ENCODE data around the gene LSM4.

The LSM4 gene

DNA sequence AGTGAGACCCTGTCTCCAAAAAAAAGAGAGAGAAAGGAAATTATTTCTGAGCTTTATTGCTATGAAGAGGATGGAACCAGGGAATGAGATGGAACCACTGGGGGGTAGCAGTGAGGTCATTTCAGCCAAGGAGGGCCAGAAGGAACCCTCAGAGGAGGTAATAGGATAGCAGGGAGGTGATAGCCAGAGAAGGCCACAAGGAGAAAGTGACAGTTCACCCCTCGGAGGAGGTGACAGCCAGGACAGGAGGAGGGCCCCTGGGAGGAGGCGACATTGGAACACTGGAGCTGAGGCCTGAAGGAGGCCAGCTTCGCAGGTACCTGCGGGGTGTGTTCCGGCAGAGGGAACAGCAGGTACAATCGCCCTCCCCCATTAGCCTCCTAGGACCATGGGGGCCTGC is 16.8 kb upstream of the LSM4 start:
- Histone ChIP-seq H3K4me3 (ENCODE audit: low read depth, low read length) (no peak overlapping the region), H3K4me1 (ENCODE audit: control insufficient read depth, insufficient read depth, low read length) (no peaks in the 10 kb centered on the region), H3K9me3 (ENCODE audit: control insufficient read depth, insufficient read depth, low read depth, low read length) (no peaks in the 10 kb centered on the region), H3K27ac (ENCODE audit: extremely low read depth, low read depth, low read length) (no peak overlapping the region), H3K36me3 (ENCODE audit: control insufficient read depth in 2 of 2, insufficient read depth in 1 of 2, low read length in 2 of 2) (no peaks in the 10 kb centered on the region)
- POLR2A ChIA-PET: interaction anchor here (2.3 to 7.2 kb wide), 2 partner anchors 11 to 59 kb away, joined by 9 to 37 read pairs; partner anchors contain the start of gene JUND
- CTCF ChIA-PET: interaction anchor here (0.6 to 4.3 kb wide), 9 partner anchors 10 to 75 kb away, joined by 3 to 58 read pairs (median 6); no protein-coding TSS in a partner anchor
- TF ChIP-seq, protein P1, sequence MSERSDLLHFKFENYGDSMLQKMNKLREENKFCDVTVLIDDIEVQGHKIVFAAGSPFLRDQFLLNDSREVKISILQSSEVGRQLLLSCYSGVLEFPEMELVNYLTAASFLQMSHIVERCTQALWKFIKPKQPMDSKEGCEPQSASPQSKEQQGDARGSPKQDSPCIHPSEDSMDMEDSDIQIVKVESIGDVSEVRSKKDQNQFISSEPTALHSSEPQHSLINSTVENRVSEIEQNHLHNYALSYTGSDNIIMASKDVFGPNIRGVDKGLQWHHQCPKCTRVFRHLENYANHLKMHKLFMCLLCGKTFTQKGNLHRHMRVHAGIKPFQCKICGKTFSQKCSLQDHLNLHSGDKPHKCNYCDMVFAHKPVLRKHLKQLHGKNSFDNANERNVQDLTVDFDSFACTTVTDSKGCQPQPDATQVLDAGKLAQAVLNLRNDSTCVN (tag by site-specific recombination; optimal IDR thresholded peaks at IDR 0.05): no peak
- no peak for TF ChIP-seq ZSCAN16 (tag by site-specific recombination; IDR thresholded peaks at IDR 0.05)
- no peak for TF ChIP-seq ZNF571 (tag by site-specific recombination; IDR thresholded peaks at IDR 0.05)
- TF ChIP-seq GLIS2 (tag by site-specific recombination; IDR thresholded peaks at IDR 0.05): peak; percentile 62
- no peak for TF ChIP-seq ZNF510 (tag by site-specific recombination; IDR thresholded peaks at IDR 0.05; ENCODE audit: insufficient replicate concordance)
- no peak for TF ChIP-seq ZNF184 (tag by site-specific recombination; IDR thresholded peaks at IDR 0.05)
- TF ChIP-seq PRDM1 (tag by site-specific recombination; IDR thresholded peaks at IDR 0.05): peak; percentile 86
- no peak for TF ChIP-seq ZNF174 (tag by site-specific recombination; IDR thresholded peaks at IDR 0.05)
- TF ChIP-seq ZNF777 (tag by site-specific recombination; IDR thresholded peaks at IDR 0.05; ENCODE audit: borderline replicate concordance): no peak
- TF ChIP-seq ZNF274 (IDR thresholded peaks at IDR 0.05; ENCODE audit: low read length): no peak
- TF ChIP-seq ZNF274 (tag by site-specific recombination; IDR thresholded peaks at IDR 0.05; ENCODE audit: borderline replicate concordance): no peak
- TF ChIP-seq, protein P2, sequence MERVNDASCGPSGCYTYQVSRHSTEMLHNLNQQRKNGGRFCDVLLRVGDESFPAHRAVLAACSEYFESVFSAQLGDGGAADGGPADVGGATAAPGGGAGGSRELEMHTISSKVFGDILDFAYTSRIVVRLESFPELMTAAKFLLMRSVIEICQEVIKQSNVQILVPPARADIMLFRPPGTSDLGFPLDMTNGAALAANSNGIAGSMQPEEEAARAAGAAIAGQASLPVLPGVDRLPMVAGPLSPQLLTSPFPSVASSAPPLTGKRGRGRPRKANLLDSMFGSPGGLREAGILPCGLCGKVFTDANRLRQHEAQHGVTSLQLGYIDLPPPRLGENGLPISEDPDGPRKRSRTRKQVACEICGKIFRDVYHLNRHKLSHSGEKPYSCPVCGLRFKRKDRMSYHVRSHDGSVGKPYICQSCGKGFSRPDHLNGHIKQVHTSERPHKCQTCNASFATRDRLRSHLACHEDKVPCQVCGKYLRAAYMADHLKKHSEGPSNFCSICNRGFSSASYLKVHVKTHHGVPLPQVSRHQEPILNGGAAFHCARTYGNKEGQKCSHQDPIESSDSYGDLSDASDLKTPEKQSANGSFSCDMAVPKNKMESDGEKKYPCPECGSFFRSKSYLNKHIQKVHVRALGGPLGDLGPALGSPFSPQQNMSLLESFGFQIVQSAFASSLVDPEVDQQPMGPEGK (tag by site-specific recombination; IDR thresholded peaks at IDR 0.05): peak; percentile 52; the same call in 1 of the 2 replicates
- TF ChIP-seq, protein P3, sequence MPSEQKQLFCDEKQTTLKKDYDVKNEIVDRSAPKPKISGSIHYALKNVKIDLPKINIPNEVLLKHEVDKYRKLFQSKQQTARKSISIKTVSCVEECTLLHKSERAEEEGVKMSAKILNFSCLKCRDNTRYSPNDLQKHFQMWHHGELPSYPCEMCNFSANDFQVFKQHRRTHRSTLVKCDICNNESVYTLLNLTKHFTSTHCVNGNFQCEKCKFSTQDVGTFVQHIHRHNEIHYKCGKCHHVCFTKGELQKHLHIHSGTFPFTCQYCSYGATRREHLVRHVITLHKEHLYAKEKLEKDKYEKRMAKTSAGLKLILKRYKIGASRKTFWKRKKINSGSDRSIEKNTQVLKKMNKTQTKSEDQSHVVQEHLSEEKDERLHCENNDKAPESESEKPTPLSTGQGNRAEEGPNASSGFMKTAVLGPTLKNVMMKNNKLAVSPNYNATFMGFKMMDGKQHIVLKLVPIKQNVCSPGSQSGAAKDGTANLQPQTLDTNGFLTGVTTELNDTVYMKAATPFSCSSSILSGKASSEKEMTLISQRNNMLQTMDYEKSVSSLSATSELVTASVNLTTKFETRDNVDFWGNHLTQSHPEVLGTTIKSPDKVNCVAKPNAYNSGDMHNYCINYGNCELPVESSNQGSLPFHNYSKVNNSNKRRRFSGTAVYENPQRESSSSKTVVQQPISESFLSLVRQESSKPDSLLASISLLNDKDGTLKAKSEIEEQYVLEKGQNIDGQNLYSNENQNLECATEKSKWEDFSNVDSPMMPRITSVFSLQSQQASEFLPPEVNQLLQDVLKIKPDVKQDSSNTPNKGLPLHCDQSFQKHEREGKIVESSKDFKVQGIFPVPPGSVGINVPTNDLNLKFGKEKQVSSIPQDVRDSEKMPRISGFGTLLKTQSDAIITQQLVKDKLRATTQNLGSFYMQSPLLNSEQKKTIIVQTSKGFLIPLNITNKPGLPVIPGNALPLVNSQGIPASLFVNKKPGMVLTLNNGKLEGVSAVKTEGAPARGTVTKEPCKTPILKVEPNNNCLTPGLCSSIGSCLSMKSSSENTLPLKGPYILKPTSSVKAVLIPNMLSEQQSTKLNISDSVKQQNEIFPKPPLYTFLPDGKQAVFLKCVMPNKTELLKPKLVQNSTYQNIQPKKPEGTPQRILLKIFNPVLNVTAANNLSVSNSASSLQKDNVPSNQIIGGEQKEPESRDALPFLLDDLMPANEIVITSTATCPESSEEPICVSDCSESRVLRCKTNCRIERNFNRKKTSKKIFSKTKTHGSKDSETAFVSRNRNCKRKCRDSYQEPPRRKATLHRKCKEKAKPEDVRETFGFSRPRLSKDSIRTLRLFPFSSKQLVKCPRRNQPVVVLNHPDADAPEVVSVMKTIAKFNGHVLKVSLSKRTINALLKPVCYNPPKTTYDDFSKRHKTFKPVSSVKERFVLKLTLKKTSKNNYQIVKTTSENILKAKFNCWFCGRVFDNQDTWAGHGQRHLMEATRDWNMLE (tag by site-specific recombination; conservative IDR thresholded peaks at IDR 0.05; ENCODE audit: low read depth): no peak
- 0 out of 2 replicates have a peak, but pooled peaks have one; percentile 25 for TF ChIP-seq ZNF366 (tag by site-specific recombination; conservative IDR thresholded peaks at IDR 0.05)
- no peak for TF ChIP-seq ZNF221 (tag by site-specific recombination; IDR thresholded peaks at IDR 0.05; ENCODE audit: borderline replicate concordance)
- no peak for TF ChIP-seq ZNF292 (tag by site-specific recombination; IDR thresholded peaks at IDR 0.05; ENCODE audit: borderline replicate concordance, low read depth)
- TF ChIP-seq ZNF341 (tag by site-specific recombination; IDR thresholded peaks at IDR 0.05; ENCODE audit: low read depth): peak; percentile 60
- TF ChIP-seq ZNF202 (tag by site-specific recombination; IDR thresholded peaks at IDR 0.05; ENCODE audit: borderline replicate concordance): no peak
- TF ChIP-seq HOXC10 (CRISPR knock-in tag; IDR thresholded peaks at IDR 0.05): no peak
- no peak for TF ChIP-seq HOXD13 (CRISPR knock-in tag; IDR thresholded peaks at IDR 0.05; ENCODE audit: borderline replicate concordance)
- TF ChIP-seq SP2 (tag by site-specific recombination; IDR thresholded peaks at IDR 0.05): peak; percentile 25; the same call in 1 of the 2 replicates
- TF ChIP-seq ZNF24 (tag by site-specific recombination; IDR thresholded peaks at IDR 0.05): no peak
- peak; percentile 99 for TF ChIP-seq GLIS1 (tag by site-specific recombination; IDR thresholded peaks at IDR 0.05)
- TF ChIP-seq ZNF560 (tag by site-specific recombination; IDR thresholded peaks at IDR 0.05; ENCODE audit: borderline replicate concordance): no peak
- no peak for TF ChIP-seq ZNF394 (tag by site-specific recombination; IDR thresholded peaks at IDR 0.05; ENCODE audit: borderline replicate concordance)
- TF ChIP-seq ZNF350 (tag by site-specific recombination; IDR thresholded peaks at IDR 0.05): no peak
- TF ChIP-seq ZIC2 (tag by site-specific recombination; IDR thresholded peaks at IDR 0.05): peak; percentile 37; the same call in 1 of the 2 replicates
- TF ChIP-seq, protein P4, sequence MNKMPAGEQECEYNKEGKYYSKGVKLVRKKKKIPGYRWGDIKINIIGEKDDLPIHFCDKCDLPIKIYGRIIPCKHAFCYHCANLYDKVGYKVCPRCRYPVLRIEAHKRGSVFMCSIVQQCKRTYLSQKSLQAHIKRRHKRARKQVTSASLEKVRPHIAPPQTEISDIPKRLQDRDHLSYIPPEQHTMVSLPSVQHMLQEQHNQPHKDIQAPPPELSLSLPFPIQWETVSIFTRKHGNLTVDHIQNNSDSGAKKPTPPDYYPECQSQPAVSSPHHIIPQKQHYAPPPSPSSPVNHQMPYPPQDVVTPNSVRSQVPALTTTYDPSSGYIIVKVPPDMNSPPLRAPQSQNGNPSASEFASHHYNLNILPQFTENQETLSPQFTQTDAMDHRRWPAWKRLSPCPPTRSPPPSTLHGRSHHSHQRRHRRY (tag by site-specific recombination; IDR thresholded peaks at IDR 0.05): no peak
- no peak for TF ChIP-seq YY2 (tag by site-specific recombination; IDR thresholded peaks at IDR 0.05)
- TF ChIP-seq ZNF529 (tag by site-specific recombination; IDR thresholded peaks at IDR 0.05; ENCODE audit: insufficient replicate concordance): no peak
- TF ChIP-seq ZFHX2 (tag by site-specific recombination; conservative IDR thresholded peaks at IDR 0.05): no peak
